NCI-H510A (cell line): ENCODE data around the gene RGS12.

Experiments used
- DNase-seq: peaks from one replicate; lab custom pipeline; 2025; lab: John Stamatoyannopoulos, UW

Gene RGS12

DNA sequence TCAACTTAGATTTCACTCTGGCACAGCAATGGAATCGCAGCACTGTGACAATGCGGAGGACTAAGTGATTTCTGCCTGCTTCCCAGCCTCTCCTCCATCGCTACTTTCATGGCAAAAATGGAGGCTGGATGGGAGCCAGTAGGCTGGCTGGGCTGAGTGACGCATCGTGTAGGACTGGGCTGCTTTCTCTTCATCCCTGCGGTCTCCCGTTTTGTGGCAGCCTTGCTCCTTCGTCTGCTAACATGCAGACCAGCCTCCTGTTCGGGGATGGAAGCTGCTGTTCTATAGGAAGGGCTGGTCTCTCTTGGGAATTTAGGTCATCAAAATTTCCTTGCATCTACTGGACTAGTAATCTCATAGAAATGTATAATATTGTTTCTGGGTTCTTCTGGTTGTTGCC lies 15.8 kb upstream of the RGS12 start:
- no peak for DNase-seq

DNA sequence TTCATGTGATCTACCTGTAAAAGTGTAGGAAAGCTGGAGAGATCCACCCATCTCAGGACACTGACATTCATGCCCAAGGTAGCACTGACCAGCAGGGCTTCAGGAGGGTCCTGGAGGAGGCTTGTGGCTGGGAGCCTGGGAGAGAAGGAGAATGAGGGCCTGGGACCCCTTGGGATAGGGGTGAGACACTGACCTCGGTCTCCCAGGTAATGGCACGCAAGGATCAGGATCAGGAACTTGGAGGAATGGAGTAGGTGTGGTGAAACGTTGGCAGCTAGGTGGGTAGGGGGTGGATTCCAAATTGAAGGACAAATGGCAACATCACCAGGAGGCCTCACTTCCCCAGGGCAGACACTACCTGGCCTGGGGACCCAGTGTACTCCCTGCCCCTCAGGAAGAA lies 12.4 kb upstream of the RGS12 start:
- no peak for DNase-seq

GRCh38 chr4:3283483-3283882 lies 9.3 kb upstream of the RGS12 start:
- DNase-seq = no peak

- no peak for DNase-seq
Observed at GRCh38 chr4:3283916-3284315, 8.9 kb upstream of the RGS12 start.

DNA sequence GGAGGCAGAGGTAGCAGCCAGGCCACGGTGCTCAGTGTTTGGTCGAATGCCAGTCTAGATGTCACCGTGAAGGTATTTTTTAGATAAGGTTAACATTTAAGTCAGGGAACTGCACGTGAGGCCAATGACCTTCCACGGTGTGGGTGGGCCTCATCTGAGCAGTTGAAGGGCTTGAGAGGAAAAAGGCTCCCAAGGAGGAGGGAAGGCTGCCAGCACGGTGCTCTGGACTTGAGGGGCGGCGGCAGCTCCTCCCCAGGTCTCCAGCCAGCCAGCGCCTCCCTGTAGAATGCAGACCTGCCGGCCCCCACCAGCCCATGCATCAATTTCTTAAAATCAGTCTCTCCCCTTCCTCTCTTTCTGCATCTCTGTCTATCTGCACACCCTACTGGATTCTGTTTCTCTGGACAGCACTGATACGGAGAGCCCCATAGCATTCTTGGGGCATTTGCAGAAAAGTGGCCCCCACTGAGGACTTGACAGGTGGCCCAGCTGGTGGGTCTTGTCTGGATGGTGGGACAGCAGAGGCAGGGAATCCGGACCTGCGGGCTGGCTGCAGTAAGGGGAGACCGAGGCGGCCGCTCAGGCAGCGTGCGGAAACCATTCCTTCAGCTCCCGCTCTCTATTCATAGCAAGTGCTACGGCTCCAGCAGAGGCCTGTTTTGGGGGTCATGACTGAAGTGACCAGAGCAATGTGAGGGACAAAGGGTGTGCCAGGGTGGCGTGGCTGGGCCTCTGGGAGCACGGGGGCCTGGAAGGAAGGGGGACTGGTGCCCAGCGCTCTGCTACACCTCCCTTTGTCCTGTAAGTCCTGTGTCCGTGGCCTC lies 7.9 kb upstream of the RGS12 start:
- no peak for DNase-seq

GRCh38 chr4:3285558-3286334 lies 7.1 kb upstream of the RGS12 start:
- DNase-seq = no peak

- DNase-seq = no peak
Observed at GRCh38 chr4:3286335-3287175, 6.3 kb upstream of the RGS12 start.

GRCh38 chr4:3287271-3287971 lies 5.4 kb upstream of the RGS12 start:
- no peak for DNase-seq

DNA sequence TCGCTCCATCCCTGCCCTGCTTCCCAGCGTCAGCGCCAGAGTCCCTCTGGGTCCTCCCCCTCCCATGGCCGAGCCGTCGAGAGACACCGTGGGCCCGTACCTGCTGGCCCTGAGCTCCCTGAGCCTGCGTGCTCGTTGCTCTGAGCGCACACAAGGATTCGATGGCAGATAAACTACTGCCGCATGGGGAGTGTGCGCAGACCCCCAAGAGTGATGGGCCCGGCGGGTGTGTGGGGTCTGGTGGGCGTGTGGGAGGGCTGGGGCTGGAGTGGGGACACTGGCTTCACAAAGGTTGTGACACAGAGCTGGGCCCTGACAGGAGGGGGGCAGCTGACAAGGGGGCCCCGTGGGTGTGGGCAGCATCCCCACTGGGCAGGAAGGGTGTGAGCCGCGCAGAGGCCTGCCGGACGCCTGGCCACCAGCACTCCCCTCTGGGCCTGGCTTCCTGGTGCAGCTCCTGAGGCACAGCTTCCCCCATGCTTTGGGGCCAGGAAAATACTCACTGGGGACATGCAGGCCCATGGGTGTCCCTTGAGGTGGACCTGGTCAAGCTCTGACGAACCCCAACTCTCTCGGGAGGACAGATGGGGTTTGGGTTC lies 4.8 kb upstream of the RGS12 start:
- no peak for DNase-seq

DNA sequence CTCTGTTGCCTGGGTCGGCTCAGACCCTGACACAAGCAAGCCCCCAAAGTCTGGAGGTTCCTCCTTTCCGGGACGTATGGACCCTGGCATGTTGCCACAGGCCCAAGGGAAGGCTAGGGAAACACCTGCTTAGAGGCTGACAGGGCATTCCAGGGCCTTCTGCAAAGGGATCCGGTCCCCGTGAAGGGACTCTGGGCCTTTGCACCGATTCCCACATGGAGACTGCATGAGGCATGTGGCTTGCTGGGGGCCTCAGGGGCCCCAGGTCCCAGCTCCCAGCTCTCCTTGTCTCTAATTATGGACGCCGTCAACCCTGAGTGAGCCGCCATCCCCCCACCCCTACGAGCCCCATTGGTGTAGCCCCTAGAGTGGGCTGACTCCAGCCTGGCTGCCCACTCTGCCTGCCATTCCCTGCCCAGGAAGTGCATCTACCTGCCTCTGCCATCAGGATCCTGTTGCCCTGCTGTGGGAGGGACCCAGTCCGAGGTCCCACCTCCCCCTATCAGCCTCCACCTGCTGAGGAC lies 4.2 kb upstream of the RGS12 start:
- no peak for DNase-seq

GRCh38 chr4:3290476-3290875 lies 2.3 kb upstream of the RGS12 start:
- DNase-seq = no peak

GRCh38 chr4:3290889-3291321 lies 1.9 kb upstream of the RGS12 start:
- no peak for DNase-seq

- no peak for DNase-seq
Observed at GRCh38 chr4:3291411-3291968, 1.3 kb upstream of the RGS12 start.

DNA sequence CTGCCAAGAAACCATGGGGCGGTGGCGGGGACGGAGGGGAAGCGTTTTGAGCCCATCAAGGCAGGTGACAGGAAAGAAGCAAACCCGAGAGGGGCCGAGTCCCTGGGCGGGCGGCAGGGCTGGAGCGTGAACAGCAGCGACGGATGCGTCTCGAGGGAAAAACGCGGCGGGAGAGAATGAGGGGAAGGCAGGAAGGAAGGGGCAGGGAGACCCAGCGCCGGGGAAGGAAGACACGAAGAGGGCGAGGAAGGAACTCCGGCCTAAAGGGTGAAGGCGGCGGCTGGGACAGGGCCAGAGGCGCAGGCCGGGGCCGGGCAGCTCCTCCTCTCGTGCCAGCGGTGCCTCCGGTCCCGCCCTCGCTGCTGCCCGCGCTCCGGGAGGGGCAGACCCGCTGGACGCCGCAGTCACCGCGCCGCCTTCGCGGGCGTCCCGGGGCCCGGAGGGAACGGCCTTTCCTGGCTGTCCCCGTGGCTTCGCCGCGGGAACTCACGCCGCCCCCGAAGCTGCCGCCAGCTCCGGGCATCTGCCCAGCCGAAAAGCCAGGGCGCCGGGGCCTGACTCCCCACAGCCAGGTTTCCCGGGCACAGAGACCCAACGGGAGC lies 751 bp upstream of the RGS12 start:
- DNase-seq = no peak

DNA sequence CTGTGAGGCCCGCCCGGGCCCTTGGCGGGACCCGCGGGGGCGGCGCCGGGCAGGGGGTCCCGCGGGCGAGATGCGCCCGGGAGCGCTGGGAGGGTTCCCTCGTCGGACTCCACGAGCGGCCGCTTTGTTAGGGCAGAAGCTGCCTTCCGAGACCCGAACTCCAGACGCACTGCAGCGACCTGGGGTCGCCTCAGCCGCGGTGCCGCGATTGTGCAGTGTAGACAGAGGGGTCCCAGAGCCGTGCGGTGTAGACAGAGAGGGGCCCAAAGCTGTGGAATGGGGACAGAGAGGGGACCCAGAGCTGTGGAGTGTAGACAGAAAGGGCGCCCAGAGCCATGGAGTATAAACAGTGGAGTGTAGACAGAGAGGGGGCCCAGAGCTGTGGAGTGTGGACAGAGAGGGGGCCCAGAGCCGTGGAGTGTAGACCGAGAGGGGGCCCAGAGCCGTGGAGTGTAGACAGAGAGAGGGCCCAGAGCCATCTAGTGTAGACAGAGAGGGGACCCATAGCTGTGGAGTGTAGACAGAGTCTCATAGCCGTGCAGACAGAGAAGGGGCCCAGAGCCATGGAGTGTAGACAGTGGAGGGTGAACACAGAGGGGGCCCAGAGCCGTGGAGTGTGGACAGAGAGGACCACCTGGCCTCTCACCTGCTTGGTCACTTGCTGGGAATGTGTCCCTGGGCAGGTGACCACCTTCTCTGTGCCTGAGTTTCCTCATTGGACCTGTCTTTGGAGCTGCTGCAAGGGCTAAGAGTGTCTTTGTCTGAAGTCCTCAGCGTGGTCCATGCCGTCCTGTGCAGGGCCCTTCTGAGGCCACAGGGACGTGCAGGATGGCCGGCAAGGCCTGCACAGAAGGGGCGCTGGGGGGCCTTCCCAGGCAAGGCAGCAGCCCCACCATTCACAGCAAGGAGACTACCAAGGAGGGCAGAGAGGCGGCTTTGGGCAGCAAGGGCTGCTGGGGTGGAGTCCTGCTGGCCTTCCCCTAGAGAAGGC lies 875 bp downstream of the RGS12 start:
- DNase-seq = no peak

GRCh38 chr4:3294401-3295241 lies 1.8 kb downstream of the RGS12 start:
- DNase-seq = no peak

- no peak for DNase-seq
Observed at GRCh38 chr4:3295837-3296624, 3.2 kb downstream of the RGS12 start.
